Osteocyte (in vitro differentiated cells): ENCODE measurements around the gene NR1H2. TPM values are rescaled to one million over a fixed set of nuclear protein-coding genes. Genes with fewer than 3 reads are reported as not detected.

Experiments used
- DNase-seq: peaks from one replicate; pipeline ENCODE4 v3.0.0; 2021; ENCODE audit warnings: mixed read lengths; ENCODE audit not compliant: unreplicated experiment; ENCODE audit errors: extremely low spot score
- H3K27ac Mint-ChIP-seq: one replicate; pipeline ENCODE4 v1.8.0; 2021; ENCODE audit warnings: mild to moderate bottlenecking, mixed read lengths; ENCODE audit not compliant: unreplicated experiment
- H3K27me3 Mint-ChIP-seq: one replicate; pipeline ENCODE4 v1.8.0; 2021; ENCODE audit warnings: mixed read lengths; ENCODE audit not compliant: unreplicated experiment
- H3K36me3 Mint-ChIP-seq: one replicate; pipeline ENCODE4 v1.8.0; 2021; ENCODE audit warnings: mixed read lengths; ENCODE audit not compliant: unreplicated experiment
- H3K4me1 Mint-ChIP-seq: one replicate; pipeline ENCODE4 v1.8.0; 2021; ENCODE audit warnings: mixed read lengths; ENCODE audit not compliant: unreplicated experiment
- H3K4me3 Mint-ChIP-seq: one replicate; pipeline ENCODE4 v1.8.0; 2021; ENCODE audit warnings: mild to moderate bottlenecking, moderate library complexity, mixed read lengths; ENCODE audit not compliant: unreplicated experiment
- H3K9me3 Mint-ChIP-seq: one replicate; pipeline ENCODE4 v1.8.0; 2021; ENCODE audit warnings: mixed read lengths; ENCODE audit not compliant: unreplicated experiment
- total RNA-seq: library from RNA; stranded (reverse); gene quantifications from 2 replicates; pipeline ENCODE4 v1.2.1, GENCODE V29; 2021
- TF ChIP-seq, protein P1 (sequence below): fragments of 200-600 bp; sonication (generic); IDR thresholded peaks from 2 replicates; pipeline ENCODE4 v1.5.0; 2021; ENCODE audit warnings: antibody characterized with exemption, mild to moderate bottlenecking, moderate library complexity

The NR1H2 gene
- total RNA-seq, 1 donor from 2014 or later: 64.5 TPM

DNA sequence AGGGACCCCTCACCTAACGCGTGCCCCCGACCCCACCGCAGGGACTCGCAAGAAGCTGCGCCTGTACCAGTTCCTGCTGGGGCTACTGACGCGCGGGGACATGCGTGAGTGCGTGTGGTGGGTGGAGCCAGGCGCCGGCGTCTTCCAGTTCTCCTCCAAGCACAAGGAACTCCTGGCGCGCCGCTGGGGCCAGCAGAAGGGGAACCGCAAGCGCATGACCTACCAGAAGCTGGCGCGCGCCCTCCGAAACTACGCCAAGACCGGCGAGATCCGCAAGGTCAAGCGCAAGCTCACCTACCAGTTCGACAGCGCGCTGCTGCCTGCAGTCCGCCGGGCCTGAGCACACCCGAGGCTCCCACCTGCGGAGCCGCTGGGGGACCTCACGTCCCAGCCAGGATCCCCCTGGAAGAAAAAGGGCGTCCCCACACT lies 51.8 kb downstream of the NR1H2 start:
- DNase-seq: no peak
- H3K4me3 Mint-ChIP-seq: no peak overlapping the region
- TF ChIP-seq, protein P1, sequence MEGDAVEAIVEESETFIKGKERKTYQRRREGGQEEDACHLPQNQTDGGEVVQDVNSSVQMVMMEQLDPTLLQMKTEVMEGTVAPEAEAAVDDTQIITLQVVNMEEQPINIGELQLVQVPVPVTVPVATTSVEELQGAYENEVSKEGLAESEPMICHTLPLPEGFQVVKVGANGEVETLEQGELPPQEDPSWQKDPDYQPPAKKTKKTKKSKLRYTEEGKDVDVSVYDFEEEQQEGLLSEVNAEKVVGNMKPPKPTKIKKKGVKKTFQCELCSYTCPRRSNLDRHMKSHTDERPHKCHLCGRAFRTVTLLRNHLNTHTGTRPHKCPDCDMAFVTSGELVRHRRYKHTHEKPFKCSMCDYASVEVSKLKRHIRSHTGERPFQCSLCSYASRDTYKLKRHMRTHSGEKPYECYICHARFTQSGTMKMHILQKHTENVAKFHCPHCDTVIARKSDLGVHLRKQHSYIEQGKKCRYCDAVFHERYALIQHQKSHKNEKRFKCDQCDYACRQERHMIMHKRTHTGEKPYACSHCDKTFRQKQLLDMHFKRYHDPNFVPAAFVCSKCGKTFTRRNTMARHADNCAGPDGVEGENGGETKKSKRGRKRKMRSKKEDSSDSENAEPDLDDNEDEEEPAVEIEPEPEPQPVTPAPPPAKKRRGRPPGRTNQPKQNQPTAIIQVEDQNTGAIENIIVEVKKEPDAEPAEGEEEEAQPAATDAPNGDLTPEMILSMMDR: no peak
- H3K4me1 Mint-ChIP-seq: peaks cover 18% of the 10 kb centered on the region
- H3K27ac Mint-ChIP-seq: no peak overlapping the region
- peaks cover 15% of the 10 kb centered on the region for H3K27me3 Mint-ChIP-seq
- no peaks in the 10 kb centered on the region for H3K9me3 Mint-ChIP-seq
- no peaks in the 10 kb centered on the region for H3K36me3 Mint-ChIP-seq

DNA sequence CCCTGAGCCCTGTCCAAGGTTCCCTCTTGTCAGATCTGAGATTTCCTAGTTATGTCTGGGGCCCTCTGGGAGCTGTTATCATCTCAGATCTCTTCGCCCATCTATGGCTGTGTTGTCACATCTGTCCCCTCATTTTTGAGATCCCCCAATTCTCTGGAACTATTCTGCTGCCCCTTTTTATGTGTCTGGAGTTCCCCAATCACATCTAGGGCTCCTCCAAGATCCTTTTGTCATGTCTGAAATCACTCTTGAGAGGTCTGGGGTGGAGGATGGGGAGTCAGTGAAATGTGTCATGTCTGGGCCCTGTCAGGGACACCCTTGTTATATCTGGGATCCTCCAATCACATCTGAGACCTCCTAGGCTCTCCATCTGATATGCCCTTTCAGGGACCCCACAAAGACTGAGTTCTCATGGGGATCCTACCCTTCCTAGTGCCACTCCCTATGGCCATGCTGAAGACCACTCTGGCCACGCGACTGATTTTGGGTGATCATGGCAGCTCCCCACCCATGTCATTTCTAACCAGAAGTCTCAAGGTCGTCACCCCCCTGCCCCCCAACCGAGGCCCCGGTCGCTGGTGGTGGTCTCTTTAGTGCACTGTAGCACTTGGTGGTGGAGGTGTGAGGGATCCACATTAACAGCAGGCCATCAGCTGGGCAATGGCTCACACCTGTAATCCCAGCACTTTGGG lies 52.7 kb downstream of the NR1H2 start:
- Mint-ChIP-seq H3K4me3 (no peak overlapping the region), H3K27ac (no peak overlapping the region), H3K27me3 (peaks cover 15% of the 10 kb centered on the region), H3K4me1 (peaks cover 20% of the 10 kb centered on the region), H3K36me3 (no peaks in the 10 kb centered on the region), H3K9me3 (no peaks in the 10 kb centered on the region)
- TF ChIP-seq, protein P1: no peak
- DNase-seq: no peak

DNA sequence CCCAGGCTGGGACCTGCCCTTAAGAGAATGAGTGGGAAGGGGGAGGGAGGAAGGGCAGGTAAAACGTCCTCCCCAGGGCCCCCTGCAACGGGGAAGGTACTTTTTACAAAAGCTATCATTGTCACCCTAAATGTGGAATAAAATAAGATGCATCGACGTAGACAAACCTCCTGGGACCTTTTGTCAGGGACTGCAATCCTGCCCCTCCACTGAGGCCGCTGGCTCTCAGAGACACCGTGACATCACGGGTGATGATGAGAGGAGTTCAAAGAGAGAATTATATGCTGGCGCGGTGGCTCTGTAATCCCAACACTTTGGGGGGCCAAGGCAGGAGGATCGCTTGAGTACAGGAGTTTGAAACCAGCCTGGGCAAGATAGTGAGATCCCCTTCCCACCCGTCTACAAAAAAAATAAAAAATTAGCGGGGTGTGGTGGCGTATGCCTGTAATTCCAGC lies 54.7 kb downstream of the NR1H2 start:
- H3K4me3 Mint-ChIP-seq: peak overlapping the region; percentile 82
- H3K27ac Mint-ChIP-seq: no peak overlapping the region
- DNase-seq: no peak
- H3K4me1 Mint-ChIP-seq: peaks cover 27% of the 10 kb centered on the region
- H3K27me3 Mint-ChIP-seq: peaks cover 15% of the 10 kb centered on the region
- no peaks in the 10 kb centered on the region for H3K36me3 Mint-ChIP-seq
- TF ChIP-seq, protein P1: no peak
- no peaks in the 10 kb centered on the region for H3K9me3 Mint-ChIP-seq

DNA sequence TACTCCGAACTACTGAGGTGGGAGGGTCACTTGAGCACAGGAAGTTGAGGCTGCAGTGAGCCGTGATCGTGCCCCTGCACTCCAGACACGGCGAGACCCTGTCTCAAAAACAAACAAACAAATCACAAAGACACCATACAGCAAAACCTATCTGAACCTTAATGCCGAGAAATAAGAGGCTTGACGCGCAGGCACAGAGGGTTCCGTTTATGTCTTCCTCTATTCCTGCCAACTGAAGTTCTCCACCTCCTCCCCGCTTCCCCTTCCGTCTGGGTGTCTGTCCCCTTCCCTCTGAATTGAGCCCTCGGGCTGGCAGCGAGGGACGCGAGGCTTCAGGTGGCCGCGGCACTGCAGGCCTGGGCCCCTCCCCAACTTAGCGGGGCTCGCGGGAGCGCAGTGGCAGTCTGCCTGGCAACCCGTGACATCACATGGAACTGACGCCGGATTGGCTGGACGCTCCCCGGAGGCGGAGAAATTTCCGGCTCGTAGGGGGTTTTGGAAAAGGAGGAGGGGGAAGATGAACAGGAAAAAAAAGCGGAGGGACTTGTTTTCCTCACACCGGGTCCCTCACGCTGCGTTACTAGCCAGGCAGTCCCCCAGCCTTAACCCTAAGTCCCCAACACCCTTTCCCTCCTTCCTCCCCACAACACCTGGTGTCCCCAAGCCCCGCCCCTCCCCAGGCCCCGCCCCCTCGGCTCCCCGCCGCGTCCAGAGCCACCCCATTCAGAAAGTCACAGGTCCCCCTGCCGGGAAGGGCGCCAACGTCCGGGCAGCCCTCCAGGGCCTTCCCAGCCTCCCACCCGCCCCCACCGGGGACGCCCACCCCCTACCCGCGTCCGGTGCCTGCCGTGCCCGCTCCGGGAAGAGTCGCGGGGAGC lies 55.3 kb downstream of the NR1H2 start:
- H3K9me3 Mint-ChIP-seq: no peaks in the 10 kb centered on the region
- H3K36me3 Mint-ChIP-seq: no peaks in the 10 kb centered on the region
- DNase-seq: peak; percentile 96
- H3K27me3 Mint-ChIP-seq: peaks cover 15% of the 10 kb centered on the region
- TF ChIP-seq, protein P1: no peak
- peaks cover 27% of the 10 kb centered on the region for H3K4me1 Mint-ChIP-seq
- H3K4me3 Mint-ChIP-seq: peak overlapping the region; percentile 82
- peak overlapping the region; percentile 63 for H3K27ac Mint-ChIP-seq
